Measurements from ENCODE around the gene HLA-G. TPM values are rescaled to one million over a fixed set of nuclear protein-coding genes. Genes with fewer than 3 reads are reported as not detected.
"Not testable (repeated sequence)": the region's sequence is repeated elsewhere in the genome, so short reads cannot be mapped to it uniquely, and the experiment has no call there.

Gene HLA-G
- 1 to 10 TPM; 2.7 to 2.9 TPM for total RNA-seq
- 1.7 TPM for polyA plus RNA-seq (2013, experiment 1 of 2)
- 1.0 TPM for polyA plus RNA-seq (2013, experiment 2 of 2)
- total RNA-seq, result 0.39 to 13.9 (median 2.3) reads per million in 172 experiments

- CTCF ChIA-PET, result no interaction called here
- Histone ChIP-seq H3K27ac (ENCODE audit: low read depth in 1 of 2, low read length in 2 of 2) (no peak within 1 kb of the TSS), H3K4me3 (ENCODE audit: low read length) (peak within 1 kb of the TSS; percentile 45), H3K27me3 (ENCODE audit: control insufficient read depth in 1 of 2, insufficient read depth in 2 of 2, low read length in 2 of 2) (peaks cover 35 to 36% of the 10 kb centered on the region in 2 experiments), H3K36me3 (ENCODE audit: insufficient read depth, low read length) (no peaks in the 10 kb centered on the region), H3K4me1 (ENCODE audit: insufficient read depth, low read length) (peaks cover 16% of the 10 kb centered on the region), H3K9me3 (ENCODE audit: control insufficient read depth in 1 of 2, insufficient read depth in 1 of 2, low read length in 2 of 2) (peaks cover 0 to 7% of the 10 kb centered on the region in 2 experiments)
- intact Hi-C loops (cut with DNase I, micrococcal nuclease), result no loop called here
- Mint-ChIP-seq H3K4me3 (peak within 1 kb of the TSS; percentile 63), H3K9me3 (no peaks in the 10 kb centered on the region), H3K27ac (no peak within 1 kb of the TSS), H3K36me3 (ENCODE audit: low read depth) (no peaks in the 10 kb centered on the region), H3K27me3 (peaks cover 85% of the 10 kb centered on the region), H3K4me1 (ENCODE audit: low read depth) (no peaks in the 10 kb centered on the region)
- DNase-seq (peak in 2 of 14 experiments; percentile 24 to 28), ATAC-seq (ENCODE audit: poor library complexity) (peak; percentile 39)
- no peak for TF ChIP-seq CTCF (IDR thresholded peaks at IDR 0.05)
- POLR2A ChIA-PET, result no interaction called here
Observed at GRCh38 chr6:29827579-29828470, at the start of gene HLA-G. Gene HLA-G, plus strand, starts transcription at chr6:29827825. Its CDS starts 20 bp downstream, at chr6:29827845.

GRCh38 chr6:29780019-29780698 lies 47.5 kb upstream of the HLA-G start:
- ATAC-seq (ENCODE audit: poor library complexity); CTCF ChIA-PET: not testable (repeated sequence)

GRCh38 chr6:29789176-29789575 lies 38.4 kb upstream of the HLA-G start:
- Histone ChIP-seq H3K9me3 (ENCODE audit: control insufficient read depth in 1 of 2, insufficient read depth in 1 of 2, low read length in 2 of 2) (no peaks in the 10 kb centered on the region), H3K4me1 (ENCODE audit: insufficient read depth, low read length) (peaks cover 22% of the 10 kb centered on the region), H3K27me3 (ENCODE audit: control insufficient read depth in 1 of 2, insufficient read depth in 2 of 2, low read length in 2 of 2) (peaks cover 0 to 4% of the 10 kb centered on the region in 2 experiments), H3K27ac (ENCODE audit: low read depth in 1 of 2, low read length in 2 of 2) (no peak overlapping the region), H3K4me3 (ENCODE audit: low read length) (no peak overlapping the region), H3K36me3 (ENCODE audit: insufficient read depth, low read length) (no peaks in the 10 kb centered on the region)
- no peak overlapping the region for H3K4me3 Mint-ChIP-seq
- CTCF ChIA-PET, result no interaction called here
- no peak overlapping the region for H3K27ac Mint-ChIP-seq
- DNase-seq (no peak), ATAC-seq (ENCODE audit: poor library complexity) (no peak)
- POLR2A ChIA-PET, result no interaction called here
- H3K27me3 Mint-ChIP-seq, result peaks cover 39% of the 10 kb centered on the region
- peaks cover 6% of the 10 kb centered on the region for H3K9me3 Mint-ChIP-seq
- H3K36me3 Mint-ChIP-seq (ENCODE audit: low read depth), result peaks cover 6% of the 10 kb centered on the region
- intact Hi-C loops (cut with DNase I, micrococcal nuclease), result no loop called here
- TF ChIP-seq CTCF (IDR thresholded peaks at IDR 0.05), result no peak
- H3K4me1 Mint-ChIP-seq (ENCODE audit: low read depth), result peaks cover 25% of the 10 kb centered on the region

More at GRCh38 chr6:29780019-29780698, 47.5 kb upstream of the HLA-G start:
- H3K4me1 Mint-ChIP-seq (ENCODE audit: low read depth); H3K36me3 ChIP-seq (ENCODE audit: insufficient read depth, low read length); H3K27ac Mint-ChIP-seq; H3K4me1 ChIP-seq (ENCODE audit: insufficient read depth, low read length); H3K4me3 Mint-ChIP-seq; H3K9me3 ChIP-seq (ENCODE audit: control insufficient read depth in 1 of 2, insufficient read depth in 1 of 2, low read length in 2 of 2); H3K36me3 Mint-ChIP-seq (ENCODE audit: low read depth); POLR2A ChIA-PET; H3K9me3 Mint-ChIP-seq; H3K27me3 ChIP-seq (ENCODE audit: control insufficient read depth in 1 of 2, insufficient read depth in 2 of 2, low read length in 2 of 2); H3K4me3 ChIP-seq (ENCODE audit: low read length); H3K27ac ChIP-seq (ENCODE audit: low read depth in 1 of 2, low read length in 2 of 2); intact Hi-C loops (cut with DNase I, micrococcal nuclease): not testable (repeated sequence)
- peaks cover 40% of the 10 kb centered on the region for H3K27me3 Mint-ChIP-seq
- DNase-seq, result peak in 2 of 14 experiments; percentile 6 to 9
